ENCODE results near the gene ACD. TPM values are rescaled to one million over a fixed set of nuclear protein-coding genes. Genes with fewer than 3 reads are reported as not detected.
A peak's percentile ranks its signal among the peaks of the same experiment; 100 is the strongest.

Gene ACD
- total RNA-seq, 1 experiment from 2014 or later = 46.1 TPM

GRCh38 chr16:67653128-67653788, 6.8 kb downstream of the ACD start:
- ChIA-PET POLR2A (interaction anchor here (0.6 kb wide), 1 partner anchor 285 kb away, joined by 7 read pairs; no protein-coding TSS in a partner anchor), CTCF (interaction anchor here (0.6 to 1.3 kb wide), 3 partner anchors 106 to 341 kb away, joined by 3 to 5 read pairs (median 3); no protein-coding TSS in a partner anchor)
- H3K4me3 Mint-ChIP-seq (ENCODE audit: unreplicated experiment) = peak overlapping the region; percentile 71
- no peaks in the 10 kb centered on the region for H3K9me3 ChIP-seq
- no TSS peak for BruUV-seq (replicated peaks)
- H3K36me3 ChIP-seq (ENCODE audit: control insufficient read depth, insufficient read depth, low read length) = no peaks in the 10 kb centered on the region
- peak; percentile 38 to 78 for DNase-seq
- intact Hi-C loops (cut with micrococcal nuclease; ENCODE audit: unreplicated experiment) = no loop called here
- peaks cover 13% of the 10 kb centered on the region for H3K36me3 Mint-ChIP-seq (ENCODE audit: insufficient read depth, unreplicated experiment)
- H3K4me1 Mint-ChIP-seq (ENCODE audit: low read depth, unreplicated experiment) = no peaks in the 10 kb centered on the region
- no peaks in the 10 kb centered on the region for H3K9me3 Mint-ChIP-seq (ENCODE audit: unreplicated experiment)
- H3K4me1 ChIP-seq = peaks cover 6% of the 10 kb centered on the region; the same call in 1 of the 2 replicates
- no peaks in the 10 kb centered on the region for H3K27me3 Mint-ChIP-seq (ENCODE audit: insufficient read depth, unreplicated experiment)
- no peaks in the 10 kb centered on the region for H3K27me3 ChIP-seq (replicated peaks; ENCODE audit: control insufficient read depth, insufficient read depth, low read length)
- peak overlapping the region; percentile 70 for H3K4me3 ChIP-seq (ENCODE audit: low read depth, low read length)
- peak; percentile 33 to 75 for TF ChIP-seq CTCF (IDR thresholded peaks at IDR 0.05; ENCODE audit: insufficient read depth in 1 of 2, low read depth in 1 of 2, low read length in 1 of 2, severe bottlenecking in 1 of 2, unreplicated experiment in 1 of 2)
- no peak overlapping the region for H3K27ac Mint-ChIP-seq (ENCODE audit: unreplicated experiment)

GRCh38 chr16:67652578-67653127, 7.4 kb downstream of the ACD start:
- Histone ChIP-seq H3K27me3 (replicated peaks; ENCODE audit: control insufficient read depth, insufficient read depth, low read length) (no peaks in the 10 kb centered on the region), H3K4me3 (ENCODE audit: low read depth, low read length) (peak overlapping the region; percentile 70), H3K4me1 (peaks cover 6% of the 10 kb centered on the region; the same call in 1 of the 2 replicates), H3K9me3 (no peaks in the 10 kb centered on the region), H3K36me3 (ENCODE audit: control insufficient read depth, insufficient read depth, low read length) (no peaks in the 10 kb centered on the region)
- Mint-ChIP-seq H3K4me1 (ENCODE audit: low read depth, unreplicated experiment) (no peaks in the 10 kb centered on the region), H3K9me3 (ENCODE audit: unreplicated experiment) (no peaks in the 10 kb centered on the region), H3K4me3 (ENCODE audit: unreplicated experiment) (no peak overlapping the region), H3K36me3 (ENCODE audit: insufficient read depth, unreplicated experiment) (peaks cover 13% of the 10 kb centered on the region), H3K27me3 (ENCODE audit: insufficient read depth, unreplicated experiment) (no peaks in the 10 kb centered on the region), H3K27ac (ENCODE audit: unreplicated experiment) (no peak overlapping the region)
- no peak for TF ChIP-seq CTCF (IDR thresholded peaks at IDR 0.05; ENCODE audit: insufficient read depth in 1 of 2, low read depth in 1 of 2, low read length in 1 of 2, severe bottlenecking in 1 of 2, unreplicated experiment in 1 of 2)
- DNase-seq = peak; percentile 53 to 80
- intact Hi-C loops (cut with micrococcal nuclease; ENCODE audit: unreplicated experiment) = no loop called here
- no TSS peak for BruUV-seq (replicated peaks)
- ChIA-PET CTCF (interaction anchor here (1.1 to 1.3 kb wide), 2 partner anchors 105 to 109 kb away, joined by 3 read pairs; no protein-coding TSS in a partner anchor), POLR2A (no interaction called here)

- intact Hi-C loops (cut with micrococcal nuclease; ENCODE audit: unreplicated experiment) = no loop called here
- TF ChIP-seq CTCF (IDR thresholded peaks at IDR 0.05; ENCODE audit: insufficient read depth in 1 of 2, low read depth in 1 of 2, low read length in 1 of 2, severe bottlenecking in 1 of 2, unreplicated experiment in 1 of 2) = no peak
- POLR2A ChIA-PET = interaction anchor here (1.0 kb wide), 1 partner anchor 8 kb away, joined by 3 read pairs; the partner anchor contains the start of gene ACD
- Histone ChIP-seq H3K36me3 (ENCODE audit: control insufficient read depth, insufficient read depth, low read length) (no peaks in the 10 kb centered on the region), H3K4me3 (ENCODE audit: low read depth, low read length) (no peak overlapping the region), H3K9me3 (no peaks in the 10 kb centered on the region), H3K4me1 (peaks cover 6% of the 10 kb centered on the region; the same call in 1 of the 2 replicates), H3K27me3 (replicated peaks; ENCODE audit: control insufficient read depth, insufficient read depth, low read length) (no peaks in the 10 kb centered on the region)
- H3K4me1 Mint-ChIP-seq (ENCODE audit: low read depth, unreplicated experiment) = no peaks in the 10 kb centered on the region
- peaks cover 13% of the 10 kb centered on the region for H3K36me3 Mint-ChIP-seq (ENCODE audit: insufficient read depth, unreplicated experiment)
- no peak for DNase-seq
- no peak overlapping the region for H3K27ac Mint-ChIP-seq (ENCODE audit: unreplicated experiment)
- BruUV-seq (replicated peaks) = no TSS peak
- CTCF ChIA-PET = interaction anchor here (1.3 kb wide), 1 partner anchor 105 kb away, joined by 3 read pairs; no protein-coding TSS in a partner anchor
- no peaks in the 10 kb centered on the region for H3K9me3 Mint-ChIP-seq (ENCODE audit: unreplicated experiment)
- no peaks in the 10 kb centered on the region for H3K27me3 Mint-ChIP-seq (ENCODE audit: insufficient read depth, unreplicated experiment)
- H3K4me3 Mint-ChIP-seq (ENCODE audit: unreplicated experiment) = peak overlapping the region; percentile 57
Observed at GRCh38 chr16:67651847-67652246, 8.2 kb downstream of the ACD start.
